K562 (cell line): ENCODE results near the gene GNA15.

ENCODE experiments used
- ATF3 ChIP-seq, 2 experiments: fragments of 450-650 bp in 1 of 2; sonication (generic) in 1 of 2; formaldehyde crosslinking in 1 of 2; IDR thresholded peaks in 1 of 2; conservative IDR thresholded peaks in 1 of 2; 2 replicates each; pipeline versions ENCODE4 v1.6.1 to v1.8.1; 2016 to 2023; ENCODE audit warnings: mild to moderate bottlenecking in 2 of 2, moderate library complexity in 2 of 2, inconsistent platforms in 1 of 2, missing genetic modification reagents in 1 of 2
- BMI1 ChIP-seq: fragments of 150-350 bp; IDR thresholded peaks from 2 replicates; pipeline ENCODE4 v1.6.1; 2014; ENCODE audit warnings: low read length
- CBX1 ChIP-seq: sonication (generic); IDR thresholded peaks from 2 replicates; pipeline ENCODE4 v1.6.1; 2016; ENCODE audit warnings: antibody characterized with exemption, low read depth, mild to moderate bottlenecking
- FOS ChIP-seq: IDR thresholded peaks from 3 replicates; pipeline ENCODE4 v1.6.1; 2011; ENCODE audit not compliant: insufficient read length; ENCODE audit errors: extremely low read depth
- JUN ChIP-seq, 2 experiments: sonication (generic) in 1 of 2; formaldehyde crosslinking in 1 of 2; IDR thresholded peaks; 2 replicates each; pipeline versions ENCODE4 v1.6.1 to v1.8.0; 2012 to 2022; ENCODE audit warnings: borderline replicate concordance in 2 of 2, mild to moderate bottlenecking in 2 of 2, improper control_type of control experiment in 1 of 2, low read depth in 1 of 2, low read length in 1 of 2, missing genetic modification reagents in 1 of 2
- L3MBTL2 ChIP-seq: fragments of 450-650 bp; IDR thresholded peaks from 2 replicates; pipeline ENCODE4 v1.6.1; 2016; ENCODE audit warnings: mild to moderate bottlenecking, moderate library complexity
- POLR2A ChIP-seq: fragments of 450-650 bp; conservative IDR thresholded peaks from 2 replicates; pipeline ENCODE4 v1.6.1; 2016
- TAF15 ChIP-seq: fragments of 200-400 bp; formaldehyde crosslinking; IDR thresholded peaks from 2 replicates; pipeline ENCODE4 v1.6.1; 2017; ENCODE audit warnings: mild to moderate bottlenecking, low read depth, low read length, moderate library complexity
- TRIM25 ChIP-seq: fragments of 450-650 bp; IDR thresholded peaks from 2 replicates; pipeline ENCODE4 v1.7.0; 2016; ENCODE audit warnings: borderline replicate concordance
- ZBTB7A ChIP-seq: IDR thresholded peaks from 2 replicates; pipeline ENCODE4 v1.6.1; 2011; ENCODE audit warnings: low read depth, mild to moderate bottlenecking, low read length, moderate library complexity, borderline replicate concordance; ENCODE audit not compliant: control insufficient read depth
- ZFP36 ChIP-seq: fragments of 150-350 bp; IDR thresholded peaks from 2 replicates; pipeline ENCODE4 v1.6.1; 2018; ENCODE audit warnings: low read length, low read depth; ENCODE audit not compliant: partially characterized antibody
- ZNF140 ChIP-seq: fragments of 250-450 bp; sonication (Bioruptor Pico); IDR thresholded peaks from 2 replicates; pipeline ENCODE4 v1.8.0; 2021; ENCODE audit warnings: moderate library complexity, mild to moderate bottlenecking, inconsistent platforms
- ZNF175 ChIP-seq: fragments of 200-800 bp; sonication (Bioruptor generic); IDR thresholded peaks from 2 replicates; pipeline ENCODE4 v1.6.1; 2016; ENCODE audit warnings: low read depth, mild to moderate bottlenecking, missing genetic modification characterization, missing compliant biosample characterization
- TF ChIP-seq, protein P1 (sequence below), 3 experiments: IDR thresholded peaks in 2 of 3; conservative IDR thresholded peaks in 1 of 3; 2 replicates each; pipeline ENCODE4 v1.5.1; 2011 to 2012; ENCODE audit warnings: low read length in 3 of 3, mild to moderate bottlenecking in 3 of 3, control low read depth in 2 of 3, improper control_type of control experiment in 1 of 3, inconsistent platforms in 1 of 3, low read depth in 1 of 3, mixed read lengths in 1 of 3, moderate library complexity in 1 of 3; ENCODE audit not compliant: insufficient read depth in 2 of 3

DNA sequence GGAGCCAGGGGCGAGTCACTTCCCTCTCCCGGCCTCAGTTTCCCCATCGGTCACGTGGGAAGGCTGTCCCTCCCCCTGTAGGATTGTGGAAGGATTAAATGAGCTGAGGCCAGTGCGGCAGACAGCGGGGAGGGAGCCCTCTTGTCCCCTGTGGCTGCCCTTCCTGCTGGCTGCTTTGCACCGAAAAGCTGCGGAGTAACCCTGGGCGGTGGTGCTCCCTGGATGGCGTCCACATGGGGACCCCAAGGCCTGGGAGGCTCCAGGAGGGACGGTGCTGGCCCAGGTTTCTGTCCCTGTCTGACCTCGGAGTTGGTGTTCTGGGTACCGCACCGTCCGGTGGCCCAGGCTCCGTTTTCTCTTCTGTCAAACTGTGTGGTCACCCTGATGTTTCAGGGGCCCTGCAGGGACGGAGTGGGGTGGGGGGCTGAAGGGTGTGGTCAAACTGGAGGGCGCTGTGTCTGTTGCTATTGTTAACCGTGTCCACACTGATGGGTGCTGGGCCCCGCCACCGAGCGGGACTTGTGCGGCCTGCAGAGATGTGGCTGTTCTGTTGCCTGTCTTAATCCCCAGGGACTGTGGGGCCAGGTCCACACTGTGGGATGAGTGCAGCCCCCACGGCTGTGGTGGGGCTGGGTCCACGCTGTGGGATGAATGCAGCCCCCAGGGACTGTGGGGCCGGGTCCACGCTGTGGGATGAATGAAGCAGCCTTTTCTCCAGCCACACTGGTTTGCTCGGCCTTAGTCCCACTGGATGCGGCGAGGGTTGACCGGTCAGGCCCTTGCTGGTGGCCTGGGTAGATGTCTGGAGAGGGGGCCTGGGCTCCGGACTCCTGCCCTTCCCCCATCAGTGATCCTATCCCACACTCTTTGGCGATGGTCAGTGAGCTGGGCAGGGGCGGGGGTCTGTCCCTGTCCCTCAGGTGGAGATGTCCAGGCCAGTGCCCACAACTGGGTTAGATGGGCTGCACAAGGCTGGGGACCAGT, 34.8 kb upstream of the GNA15 start:
- TF ChIP-seq POLR2A (no peak), TAF15 (no peak), JUN (IDR thresholded peaks at IDR 0.05; ENCODE audit: borderline replicate concordance, low read depth, low read length) (no peak), JUN (CRISPR knock-in tag; IDR thresholded peaks at IDR 0.05; ENCODE audit: borderline replicate concordance) (no peak), CBX1 (no peak), L3MBTL2 (no peak), ZFP36 (no peak), ATF3 (IDR thresholded peaks at IDR 0.05) (no peak), ATF3 (CRISPR knock-in tag; conservative IDR thresholded peaks at IDR 0.05) (no peak), BMI1 (no peak), ZNF175 (CRISPR knock-in tag) (no peak), TRIM25 (no peak), FOS (no peak), ZNF140 (no peak), ZBTB7A (no peak)
- TF ChIP-seq, protein P1, sequence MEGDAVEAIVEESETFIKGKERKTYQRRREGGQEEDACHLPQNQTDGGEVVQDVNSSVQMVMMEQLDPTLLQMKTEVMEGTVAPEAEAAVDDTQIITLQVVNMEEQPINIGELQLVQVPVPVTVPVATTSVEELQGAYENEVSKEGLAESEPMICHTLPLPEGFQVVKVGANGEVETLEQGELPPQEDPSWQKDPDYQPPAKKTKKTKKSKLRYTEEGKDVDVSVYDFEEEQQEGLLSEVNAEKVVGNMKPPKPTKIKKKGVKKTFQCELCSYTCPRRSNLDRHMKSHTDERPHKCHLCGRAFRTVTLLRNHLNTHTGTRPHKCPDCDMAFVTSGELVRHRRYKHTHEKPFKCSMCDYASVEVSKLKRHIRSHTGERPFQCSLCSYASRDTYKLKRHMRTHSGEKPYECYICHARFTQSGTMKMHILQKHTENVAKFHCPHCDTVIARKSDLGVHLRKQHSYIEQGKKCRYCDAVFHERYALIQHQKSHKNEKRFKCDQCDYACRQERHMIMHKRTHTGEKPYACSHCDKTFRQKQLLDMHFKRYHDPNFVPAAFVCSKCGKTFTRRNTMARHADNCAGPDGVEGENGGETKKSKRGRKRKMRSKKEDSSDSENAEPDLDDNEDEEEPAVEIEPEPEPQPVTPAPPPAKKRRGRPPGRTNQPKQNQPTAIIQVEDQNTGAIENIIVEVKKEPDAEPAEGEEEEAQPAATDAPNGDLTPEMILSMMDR (IDR thresholded peaks at IDR 0.05 in 2 of 3, conservative IDR thresholded peaks at IDR 0.05 in 1 of 3; ENCODE audit: insufficient read depth in 2 of 3, low read depth in 1 of 3, low read length in 3 of 3): no peak
